Mucosa of descending colon (tissue), 3 donors: ENCODE data around the gene TMEM86A. TPM values are rescaled to one million over a fixed set of nuclear protein-coding genes. Genes with fewer than 3 reads are reported as not detected.

Experiments
- ATAC-seq: fragments of 200-7000 bp; cut with Tn5 transposase; one replicate; pipeline ENCODE4 v1.9.1; 2020; ENCODE audit warnings: mild to moderate bottlenecking, moderate library complexity
- DNase-seq, 3 donors: peaks; one replicate each; pipeline ENCODE4 v3.0.0-alpha.2; 2020
- H3K36me3 ChIP-seq: fragments of 200-600 bp; one replicate; pipeline ENCODE4 v1.8.0; 2021; ENCODE audit warnings: low read depth, mild to moderate bottlenecking
- H3K4me1 ChIP-seq: fragments of 200-600 bp; one replicate; pipeline ENCODE4 v1.8.0; 2021; ENCODE audit warnings: low read depth, mild to moderate bottlenecking
- H3K4me3 ChIP-seq: fragments of 200-600 bp; one replicate; pipeline ENCODE4 v1.8.0; 2021; ENCODE audit warnings: mild to moderate bottlenecking
- H3K9me3 ChIP-seq: fragments of 200-600 bp; one replicate; pipeline ENCODE4 v1.8.0; 2021; ENCODE audit warnings: mild to moderate bottlenecking
- CTCF ChIP-seq: fragments of 200-600 bp; IDR thresholded peaks from one replicate; pipeline ENCODE4 v1.8.0; 2022; ENCODE audit warnings: antibody characterized with exemption, mild to moderate bottlenecking
- intact Hi-C, 2 donors: fragments of 100-400 bp; cut with DNase I in 1 of 2; cut with micrococcal nuclease in 1 of 2; formaldehyde crosslinking; loops; one replicate each; pipeline versions ENCODE4 v1.11.0 to v1.11.1; 2022; cut with DNase I, micrococcal nuclease
- total RNA-seq, 3 donors: library from RNA; stranded (reverse); fragmentation: NEBNext Ultra II Directional in 2 of 3; extraction: Animal tissue kit (Norgen Biotek cat#: 25700) in 2 of 3; gene quantifications; one replicate each; pipeline versions ENCODE4 v1.2.1 to v1.2.4, GENCODE V29; 2021 to 2023
- donor health status: DM: no; HTN: no; CAD: no; lungs with moderate emphysema.
- donor health status: DM: no; HTN: no; CAD: no.
- donor health status: DM: no; HTN: yes; CAD: no.

The TMEM86A gene
- total RNA-seq, 3 donors from 2014 or later = 1.7 to 6.0 (median 5.0) TPM

- TF ChIP-seq CTCF = no peak
- Histone ChIP-seq H3K4me1 (no peaks in the 10 kb centered on the region), H3K36me3 (no peaks in the 10 kb centered on the region), H3K9me3 (no peaks in the 10 kb centered on the region), H3K4me3 (no peak overlapping the region)
- intact Hi-C loops = no loop called here
- DNase-seq (no peak), ATAC-seq (no peak)
Observed at GRCh38 chr11:18743900-18744514, 45.4 kb downstream of the TMEM86A start.

GRCh38 chr11:18745251-18745650 lies 46.7 kb downstream of the TMEM86A start:
- no peak for DNase-seq
- TF ChIP-seq CTCF = no peak
- no peaks in the 10 kb centered on the region for H3K36me3 ChIP-seq
- intact Hi-C loops = no loop called here
- ATAC-seq = no peak
- no peaks in the 10 kb centered on the region for H3K9me3 ChIP-seq
- no peak overlapping the region for H3K4me3 ChIP-seq
- H3K4me1 ChIP-seq = no peaks in the 10 kb centered on the region

- ATAC-seq = no peak
- intact Hi-C loops = no loop called here
- no peak for TF ChIP-seq CTCF
Observed at GRCh38 chr11:18748766-18749365, 50.3 kb downstream of the TMEM86A start.

GRCh38 chr11:18749681-18750319 lies 51.2 kb downstream of the TMEM86A start:
- no peak overlapping the region for H3K4me3 ChIP-seq
- no peaks in the 10 kb centered on the region for H3K36me3 ChIP-seq
- H3K9me3 ChIP-seq = no peaks in the 10 kb centered on the region
- intact Hi-C loops = no loop called here
- no peaks in the 10 kb centered on the region for H3K4me1 ChIP-seq
- DNase-seq = no peak
- no peak for TF ChIP-seq CTCF
- ATAC-seq = no peak

More at GRCh38 chr11:18748766-18749365, 50.3 kb downstream of the TMEM86A start:
- DNase-seq = no peak
- Histone ChIP-seq H3K9me3 (no peaks in the 10 kb centered on the region), H3K4me1 (no peaks in the 10 kb centered on the region), H3K4me3 (no peak overlapping the region), H3K36me3 (no peaks in the 10 kb centered on the region)

GRCh38 chr11:18750944-18751343 lies 52.4 kb downstream of the TMEM86A start:
- ATAC-seq (no peak), DNase-seq (no peak)
- Histone ChIP-seq H3K4me1 (no peaks in the 10 kb centered on the region), H3K9me3 (no peaks in the 10 kb centered on the region), H3K36me3 (no peaks in the 10 kb centered on the region), H3K4me3 (no peak overlapping the region)
- intact Hi-C loops = no loop called here
- TF ChIP-seq CTCF = no peak
